Astrocyte (in vitro differentiated cells and primary cell): ENCODE results near the gene ABHD17B. TPM values are rescaled to one million over a fixed set of nuclear protein-coding genes. Genes with fewer than 3 reads are reported as not detected.

Experiments used
- DNase-seq: peaks from one replicate; pipeline ENCODE4 v3.0.0-alpha.2; 2010; ENCODE audit warnings: low read depth
- FAIRE-seq: peaks from 2 replicates; lab custom pipeline; 2011; peaks lifted over from hg19 to GRCh38; lab: Jason Lieb, UNC
- H2AFZ ChIP-seq: 2 replicates; pipeline ENCODE4 v1.6.0; 2012; ENCODE audit warnings: low read depth, low read length, inconsistent platforms
- H3K27ac ChIP-seq: 2 replicates; pipeline ENCODE4 v1.5.1; 2011; ENCODE audit warnings: low read depth, low read length, inconsistent platforms
- H3K27me3 ChIP-seq: 2 replicates; pipeline ENCODE4 v1.6.0; 2011; ENCODE audit warnings: low read length, inconsistent platforms; ENCODE audit not compliant: insufficient read depth
- H3K36me3 ChIP-seq: 2 replicates; pipeline ENCODE4 v1.5.1; 2011; ENCODE audit warnings: low read length, inconsistent platforms; ENCODE audit not compliant: insufficient read depth
- H3K4me1 ChIP-seq: 2 replicates; pipeline ENCODE4 v1.5.1; 2011; ENCODE audit warnings: low read length, inconsistent platforms; ENCODE audit not compliant: insufficient read depth
- H3K4me2 ChIP-seq: 2 replicates; pipeline ENCODE4 v1.6.0; 2012; ENCODE audit warnings: low read length, inconsistent platforms
- H3K4me3 ChIP-seq: 2 replicates; pipeline ENCODE4 v1.5.1; 2011; ENCODE audit warnings: low read depth, mild to moderate bottlenecking, low read length, inconsistent platforms; ENCODE audit not compliant: insufficient read depth
- H3K79me2 ChIP-seq: 2 replicates; pipeline ENCODE4 v1.6.0; 2012; ENCODE audit warnings: mild to moderate bottlenecking, low read length, inconsistent platforms; ENCODE audit not compliant: insufficient read depth
- H3K9ac ChIP-seq: 2 replicates; pipeline ENCODE4 v1.6.0; 2012; ENCODE audit warnings: mild to moderate bottlenecking, low read length, inconsistent platforms
- H3K9me3 ChIP-seq: 2 replicates; pipeline ENCODE4 v1.5.1; 2012; ENCODE audit warnings: low read depth, mild to moderate bottlenecking, low read length, inconsistent platforms; ENCODE audit not compliant: insufficient read depth
- H4K20me1 ChIP-seq: 2 replicates; pipeline ENCODE4 v1.6.0; 2012; ENCODE audit warnings: low read length, inconsistent platforms; ENCODE audit not compliant: insufficient read depth
- H3K27ac Mint-ChIP-seq: one replicate; pipeline ENCODE4 v1.8.0; 2021; ENCODE audit warnings: mild to moderate bottlenecking, mixed read lengths; ENCODE audit not compliant: unreplicated experiment
- H3K27me3 Mint-ChIP-seq: one replicate; pipeline ENCODE4 v1.8.0; 2021; ENCODE audit warnings: low read depth, mixed read lengths; ENCODE audit not compliant: unreplicated experiment
- H3K36me3 Mint-ChIP-seq: one replicate; pipeline ENCODE4 v1.8.0; 2021; ENCODE audit warnings: low read depth, mixed read lengths; ENCODE audit not compliant: unreplicated experiment
- H3K4me1 Mint-ChIP-seq: one replicate; pipeline ENCODE4 v1.8.0; 2021; ENCODE audit warnings: low read depth, mixed read lengths; ENCODE audit not compliant: unreplicated experiment
- H3K4me3 Mint-ChIP-seq: one replicate; pipeline ENCODE4 v1.8.0; 2021; ENCODE audit warnings: mild to moderate bottlenecking, moderate library complexity, mixed read lengths; ENCODE audit not compliant: unreplicated experiment
- H3K9me3 Mint-ChIP-seq: one replicate; pipeline ENCODE4 v1.8.0; 2021; ENCODE audit warnings: mild to moderate bottlenecking, mixed read lengths; ENCODE audit not compliant: unreplicated experiment
- CTCF ChIP-seq: IDR thresholded peaks from 2 replicates; pipeline ENCODE4 v1.5.1; 2011; ENCODE audit warnings: low read depth, mild to moderate bottlenecking, inconsistent platforms, low read length, moderate library complexity; ENCODE audit not compliant: insufficient read depth
- EZH2 ChIP-seq: IDR thresholded peaks from 2 replicates; pipeline ENCODE4 v1.6.1; 2012; ENCODE audit warnings: mild to moderate bottlenecking, low read length, inconsistent platforms; ENCODE audit not compliant: insufficient read depth
- total RNA-seq: library from RNA; stranded (reverse); gene quantifications from 2 replicates; pipeline ENCODE4 v1.2.1, GENCODE V29; 2021

ABHD17B gene
- total RNA-seq, 1 donor from 2014 or later, result 21.3 TPM

DNA sequence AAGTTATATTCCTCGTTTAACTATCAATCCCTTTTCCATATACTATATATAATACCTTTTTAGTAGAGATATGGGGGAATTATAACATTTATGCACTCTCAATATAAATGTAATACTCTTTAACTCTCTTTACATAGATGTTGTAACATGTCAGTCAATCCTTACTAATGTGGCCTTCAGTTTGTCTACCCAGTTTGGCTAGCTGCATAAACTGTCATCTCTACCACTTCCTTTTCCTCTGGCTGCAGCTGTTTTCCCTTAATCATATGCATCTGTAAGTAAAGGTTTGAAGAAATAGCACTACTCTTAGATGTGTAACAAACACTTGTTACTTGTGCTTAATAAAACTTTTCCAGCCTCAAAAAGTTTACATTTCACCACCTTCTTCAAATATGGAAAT is 13.4 kb downstream of the ABHD17B start:
- no peak for FAIRE-seq
- Mint-ChIP-seq H3K9me3 (no peaks in the 10 kb centered on the region), H3K4me1 (peaks cover 29% of the 10 kb centered on the region), H3K4me3 (no peak overlapping the region), H3K27ac (no peak overlapping the region), H3K36me3 (no peaks in the 10 kb centered on the region), H3K27me3 (no peaks in the 10 kb centered on the region)
- DNase-seq, result no peak
- peaks cover 88% of the 10 kb centered on the region for H3K79me2 ChIP-seq
- H3K27ac ChIP-seq, result no peak overlapping the region
- H3K9ac ChIP-seq, result no peak overlapping the region
- no peak overlapping the region for H3K4me2 ChIP-seq
- H4K20me1 ChIP-seq, result peaks cover 72% of the 10 kb centered on the region
- TF ChIP-seq CTCF (no peak), EZH2 (no peak)
- no peaks in the 10 kb centered on the region for H3K9me3 ChIP-seq
- H3K4me3 ChIP-seq, result no peak overlapping the region
- H2AFZ ChIP-seq, result no peak overlapping the region
- H3K4me1 ChIP-seq, result no peaks in the 10 kb centered on the region
- H3K27me3 ChIP-seq, result no peaks in the 10 kb centered on the region
- no peaks in the 10 kb centered on the region for H3K36me3 ChIP-seq

DNA sequence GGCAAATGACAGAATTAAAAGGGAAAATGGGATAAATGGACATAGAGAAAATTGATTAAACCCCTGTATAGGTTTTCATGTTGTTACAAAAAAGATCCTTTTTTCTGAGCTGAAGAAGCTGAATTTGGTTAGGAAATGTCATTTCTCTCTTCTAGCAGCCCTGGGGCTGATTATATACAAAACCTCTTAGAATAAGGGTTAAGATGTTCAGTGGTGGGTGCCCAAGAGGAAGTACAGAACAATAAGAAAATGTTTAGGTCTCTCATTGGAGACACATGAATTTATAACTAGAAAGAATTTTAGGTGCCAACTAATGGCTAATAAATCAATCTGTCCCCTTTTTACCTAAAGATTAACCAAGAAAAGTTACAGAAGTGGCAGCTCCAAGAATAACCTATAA is 14.2 kb downstream of the ABHD17B start:
- H3K9ac ChIP-seq, result no peak overlapping the region
- Mint-ChIP-seq H3K27ac (no peak overlapping the region), H3K4me1 (peaks cover 22% of the 10 kb centered on the region), H3K36me3 (no peaks in the 10 kb centered on the region), H3K4me3 (no peak overlapping the region), H3K9me3 (no peaks in the 10 kb centered on the region), H3K27me3 (no peaks in the 10 kb centered on the region)
- no peaks in the 10 kb centered on the region for H3K36me3 ChIP-seq
- H3K79me2 ChIP-seq, result peaks cover 84% of the 10 kb centered on the region
- TF ChIP-seq CTCF, result no peak
- TF ChIP-seq EZH2, result no peak
- no peaks in the 10 kb centered on the region for H3K4me1 ChIP-seq
- FAIRE-seq (no peak), DNase-seq (no peak)
- H3K9me3 ChIP-seq, result no peaks in the 10 kb centered on the region
- no peak overlapping the region for H3K27ac ChIP-seq
- H3K4me2 ChIP-seq, result no peak overlapping the region
- H3K4me3 ChIP-seq, result no peak overlapping the region
- H2AFZ ChIP-seq, result no peak overlapping the region
- peaks cover 65% of the 10 kb centered on the region for H4K20me1 ChIP-seq
- no peaks in the 10 kb centered on the region for H3K27me3 ChIP-seq

DNA sequence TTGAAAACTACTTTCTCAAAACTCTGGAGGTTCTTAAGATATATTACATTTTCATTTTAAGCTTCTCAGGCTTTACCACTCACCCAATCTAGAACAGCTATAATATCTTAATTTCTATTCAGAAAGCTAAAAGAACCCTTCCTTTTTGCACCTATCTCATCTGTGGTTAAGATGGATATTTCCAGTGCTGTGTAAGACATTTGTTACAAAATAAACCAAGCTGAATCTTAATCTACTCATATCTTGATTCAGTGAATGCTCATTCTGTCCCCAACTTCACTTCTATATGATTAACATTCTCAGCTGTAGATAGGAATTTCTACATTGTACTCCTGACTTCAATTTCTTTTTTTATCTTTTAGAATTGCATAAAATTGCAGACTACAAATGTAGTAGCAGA is 15.0 kb downstream of the ABHD17B start:
- Histone ChIP-seq H3K36me3 (no peaks in the 10 kb centered on the region), H3K9me3 (no peaks in the 10 kb centered on the region), H3K4me2 (no peak overlapping the region), H3K27ac (no peak overlapping the region), H4K20me1 (peaks cover 67% of the 10 kb centered on the region), H2AFZ (no peak overlapping the region), H3K4me1 (no peaks in the 10 kb centered on the region), H3K79me2 (peaks cover 85% of the 10 kb centered on the region), H3K4me3 (no peak overlapping the region), H3K27me3 (no peaks in the 10 kb centered on the region), H3K9ac (no peak overlapping the region)
- no peaks in the 10 kb centered on the region for H3K27me3 Mint-ChIP-seq
- no peak overlapping the region for H3K27ac Mint-ChIP-seq
- H3K36me3 Mint-ChIP-seq, result no peaks in the 10 kb centered on the region
- FAIRE-seq (no peak), DNase-seq (peak; percentile 23)
- TF ChIP-seq CTCF (no peak), EZH2 (no peak)
- no peak overlapping the region for H3K4me3 Mint-ChIP-seq
- H3K9me3 Mint-ChIP-seq, result no peaks in the 10 kb centered on the region
- peaks cover 21% of the 10 kb centered on the region for H3K4me1 Mint-ChIP-seq
